Measurements from ENCODE around the gene CFAP119. TPM values are rescaled to one million over a fixed set of nuclear protein-coding genes. Genes with fewer than 3 reads are reported as not detected.

Gene CFAP119
- polyA plus RNA-seq, 3 donors: 7.8 to 8.2 (median 7.9) TPM

GRCh38 chr16:30782486-30783279 lies 20.8 kb upstream of the CFAP119 start:
- no peak for DNase-seq (ENCODE audit: low read depth in 3 of 3, low spot score in 2 of 3)

DNA sequence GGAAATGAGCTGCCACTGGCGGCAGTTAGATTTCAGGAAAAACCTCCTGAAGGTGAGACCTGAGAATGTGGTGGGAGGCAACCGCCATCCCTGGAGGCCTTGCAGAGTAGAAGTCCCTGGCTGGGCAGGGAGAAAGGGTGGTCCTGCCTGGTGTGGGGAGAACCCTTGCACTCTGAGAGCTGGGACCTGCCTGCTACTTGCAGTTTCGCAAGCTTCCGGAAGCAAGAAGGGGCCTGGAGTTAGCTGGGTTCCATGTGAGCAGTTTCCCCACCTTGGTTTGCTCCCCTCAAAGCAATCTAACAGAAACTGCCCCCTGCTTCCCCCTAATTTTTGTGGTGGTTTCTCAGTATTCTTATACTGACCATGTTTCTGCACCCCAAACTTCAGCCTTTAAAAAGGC lies 18.7 kb upstream of the CFAP119 start:
- DNase-seq (ENCODE audit: low read depth in 3 of 3, low spot score in 2 of 3): no peak

- no peak for DNase-seq (ENCODE audit: low read depth in 3 of 3, low spot score in 2 of 3)
These were observed 18.2 kb upstream of the CFAP119 start for GRCh38 chr16:30780021-30780420.

DNA sequence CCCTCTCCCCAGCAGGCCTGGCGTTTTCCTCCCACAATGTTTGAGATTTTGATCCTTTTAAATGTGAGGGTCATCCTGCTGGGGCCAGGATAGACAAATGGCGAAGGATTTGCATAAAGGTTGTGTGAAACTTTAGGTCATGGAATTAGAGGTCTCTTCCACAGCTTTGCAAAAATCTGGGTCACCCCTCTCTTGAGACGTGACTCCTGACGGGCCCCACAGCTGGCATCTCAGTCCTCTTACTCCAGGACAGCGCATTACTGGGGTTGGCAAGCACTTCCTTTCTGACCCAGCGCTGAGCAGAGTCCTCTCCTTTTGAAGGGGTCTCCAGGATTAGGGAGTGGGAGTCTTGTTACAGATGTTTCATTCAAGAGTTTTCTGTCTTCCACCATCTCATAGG lies 17.7 kb upstream of the CFAP119 start:
- no peak for DNase-seq (ENCODE audit: low read depth in 3 of 3, low spot score in 2 of 3)

- no peak for DNase-seq (ENCODE audit: low read depth in 3 of 3, low spot score in 2 of 3)
These were observed 16.8 kb upstream of the CFAP119 start for GRCh38 chr16:30778549-30779244.

GRCh38 chr16:30777591-30778297 lies 15.9 kb upstream of the CFAP119 start:
- DNase-seq (ENCODE audit: low read depth in 3 of 3, low spot score in 2 of 3): no peak

GRCh38 chr16:30775392-30776188 lies 13.7 kb upstream of the CFAP119 start:
- peak in 2 of 3 donors; percentile 69 to 83 for DNase-seq (ENCODE audit: low read depth in 3 of 3, low spot score in 2 of 3)

DNA sequence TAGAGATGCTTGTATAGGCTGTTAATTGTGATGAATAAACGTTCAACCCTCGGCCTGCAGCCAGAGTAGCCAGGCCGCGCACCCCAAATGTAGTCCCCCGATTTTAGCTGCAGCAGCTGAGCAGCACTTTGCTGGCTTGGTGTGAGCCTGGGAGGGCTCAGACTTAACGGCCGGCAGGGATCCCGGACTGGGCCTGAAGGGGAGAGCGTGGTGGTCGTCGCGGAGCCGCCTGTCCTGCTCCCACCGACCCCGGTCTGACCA lies 13.2 kb upstream of the CFAP119 start:
- DNase-seq (ENCODE audit: low read depth in 3 of 3, low spot score in 2 of 3): no peak

DNA sequence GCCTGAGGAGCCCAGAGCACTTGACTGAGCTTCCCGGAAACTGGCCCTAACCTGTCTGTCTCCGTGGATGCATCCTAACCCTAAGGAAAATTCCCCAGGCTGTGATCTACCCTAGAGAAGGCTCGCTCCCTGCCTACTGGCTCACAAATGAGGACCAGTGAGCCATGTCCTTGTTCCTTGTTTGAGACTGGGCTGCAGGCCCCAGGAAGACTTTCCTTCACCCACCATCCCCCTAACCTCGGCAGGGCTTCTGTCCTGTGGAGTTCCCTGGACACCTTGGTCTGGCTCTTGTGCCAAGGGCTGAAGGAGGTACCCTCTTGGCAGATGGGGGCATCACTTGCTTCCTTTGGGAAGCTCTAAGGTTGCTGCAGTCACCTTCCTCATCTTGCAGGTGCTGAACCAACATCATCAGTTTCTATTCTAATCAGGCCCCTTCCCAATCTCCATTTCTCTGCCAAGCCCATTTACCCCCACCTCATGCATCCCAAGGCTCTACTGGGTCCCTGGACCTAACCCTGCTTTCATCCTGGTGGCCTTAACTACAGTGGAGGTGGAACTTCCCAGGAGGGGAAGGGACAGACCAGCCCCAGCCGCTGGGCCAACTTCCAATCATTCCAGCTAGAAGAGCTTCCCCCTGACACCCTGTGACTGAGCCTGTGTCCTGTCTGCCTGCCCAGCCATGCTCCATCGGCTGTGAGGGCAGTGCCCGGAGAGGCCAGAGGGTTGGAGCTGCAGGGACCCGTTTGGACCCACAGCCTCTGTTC lies 12.7 kb upstream of the CFAP119 start:
- DNase-seq (ENCODE audit: low read depth in 3 of 3, low spot score in 2 of 3): no peak

DNA sequence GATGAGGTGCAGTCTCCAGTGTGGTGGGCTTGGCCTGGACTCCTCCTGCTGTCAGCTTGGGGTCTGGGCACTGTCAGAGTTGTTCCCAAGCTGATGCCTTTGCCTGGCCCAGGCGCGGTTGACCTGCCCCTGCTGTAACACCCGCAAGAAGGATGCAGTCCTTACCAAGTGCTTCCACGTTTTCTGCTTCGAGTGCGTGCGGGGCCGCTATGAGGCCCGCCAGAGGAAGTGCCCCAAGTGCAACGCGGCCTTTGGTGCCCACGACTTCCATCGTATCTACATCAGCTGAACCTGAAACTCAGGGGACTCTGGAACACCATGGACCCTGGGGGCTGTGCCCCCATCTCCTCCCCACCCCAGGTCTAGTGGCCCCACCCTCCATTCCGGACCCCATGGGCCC lies 12.0 kb upstream of the CFAP119 start:
- no peak for DNase-seq (ENCODE audit: low read depth in 3 of 3, low spot score in 2 of 3)

GRCh38 chr16:30771726-30772125 lies 9.9 kb upstream of the CFAP119 start:
- DNase-seq (ENCODE audit: low read depth in 3 of 3, low spot score in 2 of 3): no peak

DNA sequence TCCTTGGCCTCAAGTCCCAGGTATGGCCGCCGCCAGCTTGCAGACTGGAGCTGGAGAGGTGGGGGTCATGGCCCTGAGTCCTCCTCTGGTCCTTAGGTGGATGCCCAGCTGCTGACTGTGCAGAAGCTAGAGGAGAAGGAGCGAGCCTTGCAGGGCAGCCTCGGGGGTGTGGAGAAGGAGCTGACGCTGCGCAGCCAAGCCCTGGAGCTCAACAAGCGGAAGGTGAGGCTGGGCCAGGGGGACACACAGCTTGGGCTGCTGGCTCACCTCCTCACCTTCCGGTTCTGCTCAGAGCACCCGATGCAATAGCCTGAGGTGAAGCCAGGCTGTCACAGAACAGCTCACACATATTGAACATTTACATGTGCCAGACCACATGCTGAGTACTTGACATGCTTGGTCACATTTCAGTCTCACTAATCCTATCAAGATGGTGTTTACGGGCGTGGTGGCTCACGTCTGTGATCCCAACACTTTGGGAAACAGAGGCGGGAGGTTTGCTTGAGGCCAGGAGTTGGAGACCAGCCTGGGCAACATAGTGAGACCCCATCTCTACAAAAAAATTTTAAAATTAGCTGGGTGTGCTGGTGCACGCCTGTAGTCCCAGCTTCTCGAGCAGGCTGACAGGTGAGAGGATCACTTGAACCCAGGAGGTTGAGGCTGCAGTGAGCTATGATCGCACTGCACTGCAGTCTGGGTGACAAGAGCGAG lies 7.7 kb upstream of the CFAP119 start:
- no peak for DNase-seq (ENCODE audit: low read depth in 3 of 3, low spot score in 2 of 3)

GRCh38 chr16:30768583-30769181 lies 6.8 kb upstream of the CFAP119 start:
- DNase-seq (ENCODE audit: low read depth in 3 of 3, low spot score in 2 of 3): no peak

- no peak for DNase-seq (ENCODE audit: low read depth in 3 of 3, low spot score in 2 of 3)
These were observed 6.1 kb upstream of the CFAP119 start for GRCh38 chr16:30767767-30768465.

DNA sequence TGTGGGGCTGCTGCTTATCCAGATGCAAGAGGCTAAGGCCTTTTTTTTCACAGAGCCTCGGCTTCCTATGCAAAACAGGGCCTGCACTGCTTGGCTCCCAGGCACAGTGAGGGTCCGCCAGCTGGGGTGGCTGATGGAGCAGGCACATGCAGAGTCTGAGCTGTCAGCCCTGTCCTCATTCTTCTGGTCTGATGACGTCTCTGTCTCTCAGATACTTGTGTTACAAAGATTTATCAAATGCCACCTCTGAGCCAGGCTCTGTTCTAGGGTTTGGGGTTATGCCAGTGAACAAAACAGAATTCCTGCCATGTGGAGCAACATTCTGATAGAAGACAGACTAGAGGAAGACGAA lies 5.0 kb upstream of the CFAP119 start:
- no peak for DNase-seq (ENCODE audit: low read depth in 3 of 3, low spot score in 2 of 3)

DNA sequence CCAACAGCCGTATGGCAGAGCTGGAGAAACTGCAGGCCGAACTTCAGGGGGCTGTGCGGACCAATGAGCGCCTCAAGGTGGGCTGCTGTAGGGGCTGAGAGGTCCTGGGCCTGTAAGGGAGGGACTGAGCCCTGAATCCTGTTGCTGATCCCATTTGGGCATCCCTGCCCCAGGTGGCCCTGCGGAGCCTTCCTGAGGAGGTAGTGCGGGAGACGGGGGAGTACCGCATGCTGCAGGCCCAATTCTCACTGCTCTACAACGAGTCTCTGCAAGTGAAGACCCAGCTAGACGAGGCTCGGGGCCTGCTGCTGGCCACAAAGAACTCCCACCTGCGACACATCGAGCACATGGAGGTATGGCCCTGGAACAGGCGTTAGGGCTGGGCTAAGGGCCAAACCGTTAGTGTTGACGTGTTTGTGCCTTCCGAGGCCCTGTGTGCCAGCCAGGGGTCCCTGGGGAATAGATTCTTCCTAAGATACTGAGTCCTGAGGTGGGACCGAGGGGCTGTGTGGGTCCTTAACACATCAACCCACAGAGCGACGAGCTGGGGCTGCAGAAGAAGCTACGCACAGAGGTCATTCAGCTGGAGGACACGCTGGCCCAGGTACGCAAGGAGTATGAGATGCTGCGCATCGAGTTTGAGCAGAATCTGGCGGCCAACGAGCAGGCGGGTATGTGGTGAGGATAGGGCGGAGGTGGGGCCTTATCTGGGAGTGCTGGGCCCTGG lies 4.5 kb upstream of the CFAP119 start:
- no peak for DNase-seq (ENCODE audit: low read depth in 3 of 3, low spot score in 2 of 3)

GRCh38 chr16:30764816-30765465 lies 3.1 kb upstream of the CFAP119 start:
- no peak for DNase-seq (ENCODE audit: low read depth in 3 of 3, low spot score in 2 of 3)

DNA sequence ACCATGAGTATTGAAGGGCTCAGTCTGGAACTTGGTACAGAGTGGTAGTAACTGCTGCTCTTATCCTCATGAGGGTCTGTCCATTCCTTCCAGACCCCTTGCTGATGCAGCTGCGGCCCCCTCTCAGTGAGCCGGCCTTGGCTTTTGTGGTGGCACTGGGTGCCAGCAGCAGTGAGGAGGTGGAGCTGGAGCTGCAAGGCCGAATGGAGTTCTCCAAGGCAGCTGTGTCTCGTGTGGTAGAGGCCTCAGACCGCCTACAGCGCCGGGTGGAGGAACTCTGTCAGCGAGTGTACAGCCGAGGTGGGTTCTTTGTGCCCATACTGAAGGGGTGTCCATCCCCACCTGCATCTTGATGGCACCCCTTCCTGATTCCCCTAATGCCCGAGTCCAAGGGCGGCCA lies 2.2 kb upstream of the CFAP119 start:
- DNase-seq (ENCODE audit: low read depth in 3 of 3, low spot score in 2 of 3): no peak

Measured in right renal cortex interstitium (tissue), 3 donors.